IPS DF 6.9 (cell line): ENCODE data around the gene SLC11A1.

Experiments used
- DNase-seq: peaks from one replicate; pipeline ENCODE4 v3.0.0-alpha.2; 2013; ENCODE audit warnings: low read depth, low spot score
- H3K27ac ChIP-seq: one replicate; pipeline ENCODE4 v1.5.1; 2013; ENCODE audit warnings: low read length, control low read depth
- H3K27me3 ChIP-seq: 2 replicates; pipeline ENCODE4 v1.6.1; 2013; ENCODE audit warnings: mild to moderate bottlenecking, low read length; ENCODE audit not compliant: control insufficient read depth, insufficient read depth
- H3K36me3 ChIP-seq: 2 replicates; pipeline ENCODE4 v1.6.1; 2013; ENCODE audit warnings: low read length; ENCODE audit not compliant: control insufficient read depth, insufficient read depth
- H3K4me1 ChIP-seq: 2 replicates; pipeline ENCODE4 v1.6.1; 2013; ENCODE audit warnings: low read length; ENCODE audit not compliant: control insufficient read depth, insufficient read depth
- H3K4me3 ChIP-seq: 2 replicates; pipeline ENCODE4 v1.5.1; 2013; ENCODE audit warnings: mild to moderate bottlenecking, low read length
- H3K9me3 ChIP-seq: 2 replicates; pipeline ENCODE4 v1.6.1; 2013; ENCODE audit warnings: low read length, inconsistent platforms; ENCODE audit not compliant: control insufficient read depth, insufficient read depth
- WGBS: extraction: QIAGEN DNeasy Blood & Tissue Kit; methylation state at CpG from one replicate; pipeline ENCODE4 v1.1.7; 2013; ENCODE audit warnings: mixed read lengths, missing lambda C conversion rate; ENCODE audit not compliant: insufficient read length, insufficient coverage; 5-methylcytosine and 5-hydroxymethylcytosine counted together

Gene SLC11A1

DNA sequence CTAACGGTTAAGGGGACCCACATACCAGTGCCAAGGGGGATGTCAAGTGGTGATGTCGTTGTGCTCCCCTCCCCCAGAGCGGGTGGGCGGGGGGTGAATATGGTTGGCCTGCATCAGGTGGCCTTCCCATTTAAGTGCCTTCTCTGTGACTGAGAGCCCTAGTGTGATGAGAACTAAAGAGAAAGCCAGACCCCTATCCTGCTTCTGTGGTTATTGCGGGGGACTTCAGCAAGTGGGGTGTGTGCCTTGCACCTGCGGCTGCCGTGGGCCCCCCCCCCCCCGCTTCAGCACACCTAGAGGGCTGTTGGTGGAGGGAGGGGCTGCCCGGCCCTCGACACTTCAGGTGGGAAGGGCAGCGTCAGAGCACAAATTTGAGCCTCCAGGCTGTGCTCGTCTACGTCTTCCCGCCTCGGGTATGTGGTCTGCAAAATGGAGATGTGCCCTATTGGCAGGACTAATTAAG, 23.7 kb downstream of the SLC11A1 start:
- WGBS: no CpG with 5 or more reads among the region's 15 CpGs
- H3K4me3 ChIP-seq: peak overlapping the region; percentile 48; the same call in 1 of the 2 replicates
- DNase-seq: no peak

DNA sequence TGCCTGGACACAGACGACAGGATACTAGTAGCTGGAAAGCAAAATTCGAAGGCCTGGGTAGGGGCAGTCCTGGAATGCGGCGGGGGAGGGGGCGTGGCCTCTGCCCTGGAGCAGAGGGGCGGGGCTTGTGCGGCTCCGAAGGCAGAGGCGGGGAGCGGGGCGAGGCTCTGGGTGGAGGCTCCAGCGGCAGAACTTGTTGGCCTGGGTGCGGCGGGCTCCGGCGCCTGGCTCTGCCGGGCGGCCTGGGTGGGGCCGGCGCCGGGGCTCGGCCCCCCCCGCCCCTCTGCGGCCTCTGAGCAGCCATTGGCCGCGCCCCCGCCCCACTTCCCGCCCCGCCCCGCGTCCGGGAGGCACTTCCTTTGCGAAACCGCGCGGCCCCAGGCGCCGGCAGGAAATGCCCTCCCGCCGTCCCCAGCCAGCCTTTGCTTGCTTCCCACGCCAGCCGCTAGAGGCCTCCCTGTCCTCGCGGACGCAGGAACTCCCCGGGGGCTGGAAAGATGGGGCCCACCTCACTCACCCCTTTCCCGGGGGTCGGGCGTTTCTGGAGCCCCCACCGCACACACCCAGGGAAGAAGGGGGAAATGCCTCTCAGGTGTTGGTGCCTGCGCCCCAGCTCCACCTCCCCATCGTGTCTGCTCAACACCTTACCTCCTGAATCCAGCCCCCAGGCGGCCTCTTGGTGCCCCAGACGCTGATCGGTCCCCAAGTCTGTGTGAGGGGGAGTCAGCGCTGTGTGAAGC, 24.3 kb downstream of the SLC11A1 start:
- H3K36me3 ChIP-seq: peaks cover 11% of the 10 kb centered on the region
- WGBS: no CpG with 5 or more reads among the region's 56 CpGs

More for the DNA sequence above, 23.7 kb downstream of the SLC11A1 start:
- H3K9me3 ChIP-seq: no peaks in the 10 kb centered on the region
- peaks cover 11% of the 10 kb centered on the region for H3K36me3 ChIP-seq
- no peak overlapping the region for H3K27ac ChIP-seq
- H3K27me3 ChIP-seq: no peaks in the 10 kb centered on the region
- peaks cover 12% of the 10 kb centered on the region for H3K4me1 ChIP-seq

DNA sequence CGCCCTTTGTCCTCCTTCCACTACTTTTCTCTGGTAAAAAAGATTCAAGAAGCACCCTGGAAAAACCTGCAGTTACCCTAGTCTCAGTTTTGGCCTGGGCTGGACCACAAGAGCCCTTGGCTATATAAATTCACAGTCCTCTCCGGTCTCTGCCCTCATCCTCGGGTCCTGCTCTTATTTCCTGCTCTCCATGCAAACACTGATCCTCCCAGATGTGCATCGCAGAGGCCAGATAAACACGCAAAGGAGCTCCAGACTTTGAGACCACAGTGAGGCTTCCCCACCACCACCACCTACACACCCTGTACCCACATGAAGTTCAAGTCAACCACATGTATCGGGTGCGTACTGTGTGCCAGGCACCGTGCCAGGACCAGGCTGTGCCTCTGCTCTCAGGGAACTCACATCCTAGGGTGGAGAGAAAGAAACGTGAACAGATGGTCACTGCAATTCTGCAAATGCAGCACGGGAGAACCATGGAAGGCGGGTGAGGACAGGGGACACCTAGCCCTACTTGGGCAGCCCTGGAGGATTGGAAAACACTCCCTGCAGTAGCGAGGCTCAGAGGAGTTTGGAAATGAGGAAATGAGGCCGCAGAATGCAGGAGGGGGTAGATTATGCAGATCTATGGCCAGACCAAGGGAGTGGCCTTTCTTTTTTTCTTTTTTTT, 25.0 kb downstream of the SLC11A1 start:
- H3K4me1 ChIP-seq: peaks cover 11% of the 10 kb centered on the region
- H3K9me3 ChIP-seq: no peaks in the 10 kb centered on the region
- H3K4me3 ChIP-seq: peak overlapping the region; percentile 32; the same call in 1 of the 2 replicates
- WGBS: no CpG with 5 or more reads among the region's 13 CpGs
- no peaks in the 10 kb centered on the region for H3K27me3 ChIP-seq
- peaks cover 11% of the 10 kb centered on the region for H3K36me3 ChIP-seq
- DNase-seq: no peak
- no peak overlapping the region for H3K27ac ChIP-seq

More for the DNA sequence above, 24.3 kb downstream of the SLC11A1 start:
- H3K4me1 ChIP-seq: peaks cover 11% of the 10 kb centered on the region
- peak overlapping the region; percentile 48; the same call in 1 of the 2 replicates for H3K4me3 ChIP-seq
- H3K9me3 ChIP-seq: no peaks in the 10 kb centered on the region
- H3K27me3 ChIP-seq: no peaks in the 10 kb centered on the region
- no peak overlapping the region for H3K27ac ChIP-seq
- DNase-seq: no peak

- Histone ChIP-seq H3K4me3 (no peak overlapping the region), H3K27ac (no peak overlapping the region), H3K27me3 (no peaks in the 10 kb centered on the region), H3K4me1 (peaks cover 11% of the 10 kb centered on the region), H3K9me3 (no peaks in the 10 kb centered on the region), H3K36me3 (peaks cover 5% of the 10 kb centered on the region)
- DNase-seq: no peak
- no CpG with 5 or more reads among the region's 8 CpGs for WGBS
Measured at GRCh38 chr2:218407717-218408116, 25.6 kb downstream of the SLC11A1 start.

DNA sequence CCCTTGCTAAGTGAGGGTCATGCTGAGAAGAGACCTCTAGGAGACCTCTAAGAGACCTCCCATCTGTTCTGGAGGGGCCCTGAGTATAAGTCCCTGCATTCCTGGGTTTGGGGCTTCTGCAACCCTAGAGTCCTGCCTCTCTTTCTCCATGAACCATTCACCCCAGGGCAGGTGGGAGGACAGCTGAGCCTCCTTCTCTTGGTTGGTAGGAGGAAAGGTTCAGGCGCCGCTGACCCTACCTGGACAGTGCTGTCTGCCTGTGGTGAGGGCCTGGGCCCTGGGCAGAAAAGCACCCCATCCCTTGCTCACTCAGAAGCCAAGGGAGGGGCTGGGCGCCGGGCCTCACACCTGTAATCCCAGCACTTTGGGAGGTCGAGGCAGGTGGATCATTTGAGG, 36.2 kb downstream of the SLC11A1 start:
- no peaks in the 10 kb centered on the region for H3K27me3 ChIP-seq
- WGBS: no CpG with 5 or more reads among the region's 5 CpGs
- H3K27ac ChIP-seq: no peak overlapping the region
- no peaks in the 10 kb centered on the region for H3K9me3 ChIP-seq
- peaks cover 4% of the 10 kb centered on the region; the same call in 1 of the 2 replicates for H3K4me1 ChIP-seq
- H3K36me3 ChIP-seq: no peaks in the 10 kb centered on the region
- no peak for DNase-seq
- H3K4me3 ChIP-seq: no peak overlapping the region

DNA sequence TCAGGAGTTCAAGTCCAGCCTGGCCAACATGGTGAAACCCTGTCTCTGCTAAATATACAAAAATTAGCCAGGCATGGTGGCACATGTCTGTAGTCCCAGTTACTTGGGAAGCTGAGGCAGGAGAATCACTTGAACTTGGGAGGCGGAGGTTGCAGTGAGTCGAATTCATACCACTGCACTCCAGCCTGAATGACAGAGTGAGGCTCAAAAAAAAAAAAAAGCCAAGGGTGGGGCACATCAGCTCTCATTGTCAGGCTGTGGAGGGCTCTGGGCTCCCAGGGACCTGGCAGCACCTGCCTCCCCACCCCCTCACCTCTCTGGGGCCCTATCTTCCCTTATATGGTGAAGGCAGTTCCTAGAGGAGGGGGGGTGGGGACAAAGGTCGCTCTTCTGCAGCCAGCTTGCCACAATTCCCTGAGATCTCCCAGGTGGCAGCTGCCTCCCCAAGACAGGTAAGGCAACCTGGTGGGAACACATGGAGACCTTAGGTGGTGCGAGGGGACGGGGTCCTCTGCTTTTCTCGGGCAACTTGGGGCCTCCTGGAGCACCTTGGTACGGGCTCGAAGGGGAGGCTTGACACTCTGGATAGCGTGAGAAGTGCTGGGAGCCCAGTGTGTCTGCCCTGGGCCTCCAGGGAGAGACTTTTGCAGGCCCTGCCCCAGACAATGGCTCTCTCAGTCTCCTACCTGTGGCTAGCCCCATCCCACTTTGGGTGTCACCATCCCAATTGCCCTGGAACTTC, 36.8 kb downstream of the SLC11A1 start, which contains the start of gene VIL1:
VIL1 (plus strand) TSS at position 407 of the 742 bp plus-strand sequence. CDS start 4,656 bp downstream, outside the sequence.
- WGBS: no CpG with 5 or more reads among the region's 9 CpGs
- Histone ChIP-seq H3K9me3 (no peaks in the 10 kb centered on the region), H3K4me3 (no peak within 1 kb of the TSS), H3K27me3 (no peaks in the 10 kb centered on the region), H3K4me1 (peaks cover 4% of the 10 kb centered on the region; the same call in 1 of the 2 replicates), H3K27ac (no peak within 1 kb of the TSS), H3K36me3 (no peaks in the 10 kb centered on the region)
- no peak for DNase-seq

GRCh38 chr2:218419630-218420216, 37.6 kb downstream of the SLC11A1 start:
- no peak overlapping the region for H3K4me3 ChIP-seq
- H3K9me3 ChIP-seq: no peaks in the 10 kb centered on the region
- DNase-seq: no peak
- no peaks in the 10 kb centered on the region for H3K27me3 ChIP-seq
- no CpG with 5 or more reads among the region's 7 CpGs for WGBS
- H3K27ac ChIP-seq: no peak overlapping the region
- no peaks in the 10 kb centered on the region for H3K36me3 ChIP-seq
- H3K4me1 ChIP-seq: peaks cover 4% of the 10 kb centered on the region; the same call in 1 of the 2 replicates

- Histone ChIP-seq H3K4me1 (peaks cover 4% of the 10 kb centered on the region; the same call in 1 of the 2 replicates), H3K27ac (no peak overlapping the region), H3K9me3 (no peaks in the 10 kb centered on the region), H3K27me3 (no peaks in the 10 kb centered on the region), H3K4me3 (no peak overlapping the region), H3K36me3 (no peaks in the 10 kb centered on the region)
- DNase-seq: no peak
- WGBS: no CpG with 5 or more reads among the region's 2 CpGs
Measured at GRCh38 chr2:218421027-218421426, 39.0 kb downstream of the SLC11A1 start.

GRCh38 chr2:218422403-218423086, 40.5 kb downstream of the SLC11A1 start:
- no peak overlapping the region for H3K4me3 ChIP-seq
- WGBS: no CpG with 5 or more reads among the region's 9 CpGs
- H3K9me3 ChIP-seq: no peaks in the 10 kb centered on the region
- H3K27me3 ChIP-seq: no peaks in the 10 kb centered on the region
- H3K4me1 ChIP-seq: peaks cover 4% of the 10 kb centered on the region; the same call in 1 of the 2 replicates
- no peak for DNase-seq
- H3K27ac ChIP-seq: no peak overlapping the region
- no peaks in the 10 kb centered on the region for H3K36me3 ChIP-seq
